Fibroblast of skin of right quadriceps (primary cell): ENCODE results near the gene CASP4.
A peak's percentile ranks its signal among the peaks of the same experiment; 100 is the strongest.
"Not testable (repeated sequence)": the region's sequence is repeated elsewhere in the genome, so short reads cannot be mapped to it uniquely, and the experiment has no call there.

Experiments used
- DNase-seq: peaks from one replicate; pipeline ENCODE4 v3.0.0-alpha.2; 2013

CASP4 gene

GRCh38 chr11:104946907-104947306 is 21.5 kb downstream of the CASP4 start:
- DNase-seq, result peak; percentile 54

- DNase-seq, result no peak
Observed at GRCh38 chr11:104944076-104944475, 24.3 kb downstream of the CASP4 start.

DNA sequence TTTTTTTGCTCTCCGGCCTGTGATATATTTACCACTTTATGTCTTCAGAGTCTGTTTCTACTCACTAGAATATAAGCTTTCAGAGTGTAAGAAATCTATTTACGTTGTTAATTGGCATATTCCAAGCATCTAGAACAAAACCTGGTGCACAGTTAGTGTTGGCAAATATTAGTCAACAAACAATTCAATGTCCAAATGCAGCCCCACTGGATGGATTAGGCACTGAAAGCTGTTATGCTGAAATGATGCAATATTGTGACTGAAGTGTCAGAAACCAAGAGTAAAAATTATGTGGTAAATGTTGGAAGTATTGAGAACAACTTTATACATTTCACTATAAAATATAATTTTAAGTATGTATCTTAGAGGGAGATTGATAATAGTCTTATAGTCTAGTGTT is 24.8 kb downstream of the CASP4 start:
- no peak for DNase-seq

GRCh38 chr11:104934594-104934993 is 33.8 kb downstream of the CASP4 start:
- no peak for DNase-seq

- not testable (repeated sequence) for DNase-seq
Observed at GRCh38 chr11:104934073-104934472, 34.3 kb downstream of the CASP4 start.

DNA sequence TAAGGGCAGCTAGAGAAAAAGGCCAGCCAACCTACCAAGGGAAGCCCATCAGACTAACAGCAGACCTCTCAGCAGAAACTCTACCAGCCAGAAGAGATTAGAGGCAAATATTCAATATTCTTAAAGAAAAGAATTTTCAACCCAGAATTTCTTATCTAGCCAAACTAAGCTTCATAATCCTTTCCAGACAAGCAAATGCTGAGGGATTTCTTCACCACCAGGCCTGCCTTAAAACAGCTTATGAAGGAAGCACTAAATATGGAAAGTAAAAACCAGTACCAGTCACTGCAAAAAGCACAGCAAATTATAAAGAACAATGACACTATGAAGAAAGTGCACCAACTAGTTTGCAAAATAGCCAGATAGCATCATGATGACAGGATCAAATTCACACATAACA is 39.6 kb downstream of the CASP4 start:
- DNase-seq, result no peak

DNA sequence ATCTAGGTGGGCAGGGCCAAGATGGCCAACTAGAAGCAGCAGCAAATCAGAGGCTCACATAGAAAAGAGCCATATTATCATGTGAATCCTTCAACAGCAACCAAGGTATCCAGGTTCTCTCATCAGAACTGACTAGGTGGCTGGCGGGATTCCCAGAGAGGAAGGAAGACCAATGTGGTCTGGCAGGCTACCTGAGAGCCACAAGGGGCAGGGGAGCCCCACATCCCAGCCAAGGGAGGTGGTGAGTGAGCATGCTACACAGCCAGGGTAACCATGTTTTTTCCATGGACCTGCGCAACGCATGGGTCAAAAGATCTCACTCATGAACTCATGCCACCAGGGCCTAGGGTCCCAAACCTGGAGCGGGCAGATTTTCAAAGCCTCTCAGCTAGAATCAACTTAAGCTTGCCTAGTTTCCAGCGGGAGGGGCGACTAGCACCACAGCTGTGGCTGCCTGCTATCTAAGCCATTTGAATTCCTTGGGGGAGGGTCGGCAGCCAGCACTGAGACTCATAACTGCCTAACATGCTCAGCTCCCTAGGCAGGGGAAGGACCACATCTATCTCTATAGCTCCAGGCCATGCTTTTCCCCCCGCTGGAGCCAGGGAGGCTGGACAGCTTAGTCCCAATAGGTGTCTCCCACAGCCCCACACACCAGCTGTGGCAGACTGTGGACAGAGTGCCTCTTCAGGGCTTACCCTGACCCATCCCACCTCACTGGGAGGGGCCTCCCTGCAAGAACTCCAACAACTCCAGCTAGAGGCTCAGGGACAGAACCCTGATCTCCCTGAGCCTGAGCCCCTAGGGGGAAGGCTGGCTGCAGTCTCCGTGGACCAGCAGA is 41.4 kb downstream of the CASP4 start:
- no peak for DNase-seq

- no peak for DNase-seq
Observed at GRCh38 chr11:104925850-104926249, 42.5 kb downstream of the CASP4 start.

DNA sequence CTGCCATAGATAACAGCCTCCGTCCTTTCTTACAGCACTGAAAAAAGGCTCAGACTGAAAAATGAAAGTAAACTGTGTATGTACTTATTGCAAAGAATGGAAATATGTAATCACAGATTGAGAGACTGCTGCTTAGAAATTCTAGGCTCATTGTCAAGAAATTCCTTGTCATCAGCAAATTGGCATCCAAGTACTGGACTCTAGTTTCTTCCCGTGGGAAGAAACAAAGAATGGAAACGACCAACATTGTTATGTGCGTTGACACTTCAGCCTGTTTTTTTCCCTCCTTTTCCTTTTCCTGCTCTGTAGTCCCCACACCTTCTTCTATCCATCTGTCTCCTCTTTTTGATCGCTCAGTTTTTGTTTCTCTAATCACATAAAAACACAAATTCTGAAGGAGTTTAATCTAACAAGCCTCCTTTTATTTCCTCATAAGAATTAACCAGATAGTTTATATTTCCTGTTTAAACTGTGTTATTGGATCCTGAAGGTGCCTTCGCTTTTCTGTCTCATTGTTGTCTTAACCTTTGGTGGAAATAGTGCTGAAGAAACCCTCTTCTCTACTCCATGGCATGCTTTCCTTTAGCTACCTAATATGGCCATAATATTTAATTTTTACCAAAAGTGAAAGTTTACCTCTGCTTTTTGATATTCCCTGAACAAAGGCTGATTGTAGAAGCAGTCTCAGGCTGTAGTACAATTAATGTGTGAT is 50.1 kb downstream of the CASP4 start:
- DNase-seq, result peak; percentile 69

GRCh38 chr11:104917271-104918112 is 50.9 kb downstream of the CASP4 start:
- DNase-seq, result no peak

DNA sequence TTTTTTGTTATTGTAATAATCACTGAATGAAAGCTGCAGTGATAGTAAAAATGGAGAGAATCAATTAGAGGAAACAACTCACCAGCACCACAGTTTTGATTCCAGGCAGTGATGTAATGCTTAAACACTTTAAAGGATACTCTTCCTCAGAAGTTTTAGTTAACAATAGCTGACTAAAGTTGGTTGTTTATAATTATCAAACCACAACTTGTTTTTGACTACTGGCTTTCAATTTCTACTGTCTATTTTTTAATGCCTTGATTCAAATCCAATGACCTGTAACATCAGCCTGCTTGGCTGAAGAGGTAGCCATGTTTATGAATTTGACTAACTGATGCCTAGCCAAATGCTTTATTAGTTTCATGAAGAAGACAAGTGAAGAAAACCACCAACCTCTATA is 51.9 kb downstream of the CASP4 start:
- DNase-seq, result peak; percentile 5

DNA sequence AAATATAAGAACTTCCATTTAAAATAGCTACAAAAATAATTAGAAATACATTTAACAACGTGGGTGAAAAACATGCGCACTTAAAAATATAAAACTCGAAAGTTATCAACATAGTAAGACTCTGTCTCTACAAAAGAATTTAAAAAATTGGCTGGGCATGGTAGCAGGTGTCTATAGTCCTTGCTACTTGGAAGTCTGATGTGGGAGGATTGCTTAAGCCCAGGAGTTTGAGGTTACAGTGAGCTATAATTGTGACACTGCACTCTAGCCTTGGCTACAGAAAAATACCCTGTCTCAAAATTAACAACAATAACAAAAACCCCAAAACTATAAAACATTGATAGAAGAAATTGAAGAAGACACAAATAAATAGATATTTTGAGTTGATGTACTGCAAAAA is 56.3 kb downstream of the CASP4 start:
- DNase-seq, result no peak

DNA sequence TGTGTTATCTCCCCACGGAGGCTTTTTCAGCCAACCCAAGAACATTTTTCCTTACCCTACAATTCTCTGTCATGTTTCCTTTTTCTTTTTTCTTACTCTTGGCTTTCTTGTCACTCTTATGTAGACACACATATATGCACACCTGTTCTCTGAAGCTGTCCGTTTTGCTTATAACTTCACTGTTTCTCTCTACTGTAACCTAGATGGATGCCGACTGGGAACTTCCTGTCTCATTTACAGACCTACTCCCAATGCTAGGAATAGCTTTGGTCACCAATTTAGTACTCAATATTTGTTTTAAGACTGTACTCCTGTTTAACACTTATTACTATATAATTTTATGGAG is 60.2 kb downstream of the CASP4 start:
- DNase-seq, result no peak

DNA sequence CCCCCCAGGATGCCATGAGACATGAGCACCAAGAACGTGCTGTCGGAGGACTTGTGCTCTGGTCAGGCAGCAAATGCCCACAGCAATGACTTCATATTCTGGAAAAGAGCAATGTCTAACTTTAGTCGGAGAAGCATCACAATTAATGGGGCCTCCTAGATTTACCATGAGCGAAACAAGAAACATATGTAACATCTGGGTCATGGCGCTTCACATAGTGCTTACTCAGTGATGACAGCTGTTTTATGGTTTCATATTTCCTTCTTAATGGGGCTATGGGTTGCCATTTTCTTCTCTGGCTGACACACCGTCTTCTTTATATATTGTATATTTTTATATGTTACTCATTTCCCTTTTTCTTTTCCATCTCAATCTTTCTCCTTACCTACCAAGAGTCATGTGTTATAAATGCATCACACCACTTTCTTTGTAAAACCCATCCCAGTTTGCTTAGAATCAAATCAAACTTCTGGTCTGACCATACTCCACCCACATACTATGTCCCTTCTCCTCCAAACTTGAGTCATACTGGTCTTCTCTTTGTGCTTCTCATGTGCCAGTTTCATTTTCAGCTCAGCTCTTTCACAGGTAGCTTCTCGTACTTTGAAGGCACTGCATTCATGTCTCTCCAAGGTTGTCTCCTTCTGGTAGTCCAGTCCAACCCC is 60.7 kb downstream of the CASP4 start:
- peak; percentile 85 for DNase-seq

DNA sequence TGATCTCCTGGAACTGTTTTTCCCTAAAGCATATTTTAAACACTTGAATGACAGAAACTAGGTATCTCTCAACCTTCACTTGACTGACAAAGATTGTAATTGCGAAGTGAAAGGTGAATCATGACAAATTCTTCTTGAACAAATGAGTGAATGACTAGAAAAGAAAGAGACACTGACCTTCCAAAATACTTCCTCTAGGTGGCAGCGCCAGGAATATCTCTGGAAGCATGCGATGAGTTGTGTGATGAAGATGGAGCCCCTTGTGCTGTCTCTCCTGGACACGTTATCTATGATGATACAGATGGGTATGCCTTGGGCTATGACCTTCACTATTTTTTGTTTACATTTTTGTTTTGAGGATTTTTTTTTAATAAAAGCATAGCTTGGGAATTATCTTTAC is 63.1 kb downstream of the CASP4 start:
- no peak for DNase-seq

GRCh38 chr11:104899226-104899625 is 69.1 kb downstream of the CASP4 start:
- DNase-seq, result no peak

DNA sequence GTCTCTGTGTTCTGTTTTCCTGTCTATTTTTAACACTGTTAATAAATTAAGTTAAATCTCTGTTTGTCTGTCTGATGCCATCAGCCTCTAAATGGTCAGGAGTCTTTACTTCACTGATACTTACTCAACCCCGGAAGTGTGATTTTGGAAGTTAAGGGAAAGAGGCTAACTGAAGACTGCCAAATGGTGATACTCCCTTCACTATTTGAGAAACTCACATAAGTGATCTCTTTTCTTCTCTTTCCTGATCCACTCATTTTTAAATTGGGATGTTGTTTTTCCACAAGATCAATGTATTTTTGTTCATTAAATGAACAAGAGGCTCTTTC is 69.7 kb downstream of the CASP4 start:
- no peak for DNase-seq

- DNase-seq, result no peak
Observed at GRCh38 chr11:104897891-104898684, 70.3 kb downstream of the CASP4 start, which contains the start of gene CASP12. TSS of gene CASP12 (minus strand) at chr11:104898460.

DNA sequence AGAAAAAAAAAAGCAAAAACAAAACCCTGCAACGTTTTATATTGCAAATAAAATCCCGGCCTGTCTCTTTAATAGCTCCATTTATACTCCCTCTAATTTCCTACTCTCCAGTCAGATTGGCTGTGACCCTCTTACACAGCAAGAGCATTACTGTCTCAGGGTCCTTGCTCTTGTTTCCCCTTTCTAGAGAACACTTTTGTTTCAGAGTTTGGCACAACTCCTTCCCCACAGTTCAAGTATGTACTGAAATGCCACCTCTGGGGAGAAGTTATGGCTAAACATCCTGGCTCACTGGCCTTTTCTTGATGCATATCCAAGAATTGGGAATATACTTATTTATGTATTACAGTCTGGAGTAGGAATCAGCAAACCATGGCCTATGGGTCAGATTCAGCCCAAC is 72.7 kb downstream of the CASP4 start:
- DNase-seq, result no peak

DNA sequence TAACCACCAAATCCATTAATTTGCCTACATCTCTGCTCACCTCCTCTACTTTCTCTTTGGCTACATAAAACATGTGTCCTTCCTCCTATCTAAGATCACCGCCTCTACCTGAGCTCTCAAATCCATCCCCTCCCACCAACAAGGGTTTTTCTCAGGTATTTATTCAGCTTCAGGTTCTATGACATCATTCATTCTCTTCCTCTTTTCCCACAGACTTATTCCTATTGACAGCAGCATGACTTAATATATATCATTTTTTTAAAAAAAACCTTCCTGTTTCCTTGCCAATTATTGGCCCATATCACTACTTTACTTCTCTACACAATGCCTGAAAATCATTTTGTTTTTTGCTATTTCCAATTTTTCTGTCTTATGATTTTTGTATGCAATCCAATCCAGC is 74.5 kb downstream of the CASP4 start:
- DNase-seq, result no peak
